ENCODE results near the gene CNOT6L. TPM values are rescaled to one million over a fixed set of nuclear protein-coding genes. Genes with fewer than 3 reads are reported as not detected.

The CNOT6L gene
- polyA plus RNA-seq, 1 donor (not counting 4 experiments of a cell fraction or from before 2014, with no cell fraction given): 12.0 TPM

GRCh38 chr4:77711469-77711868 is 107.7 kb downstream of the CNOT6L start:
- no peak overlapping the region for H3K4me2 ChIP-seq (ENCODE audit: control insufficient read depth, extremely low read depth, insufficient read depth, low read depth, low read length)
- H4K20me1 ChIP-seq (ENCODE audit: control insufficient read depth, extremely low read depth, insufficient read depth, low read length): no peaks in the 10 kb centered on the region
- dilution Hi-C loops (cut with MboI; ENCODE audit: extremely low pct_ligation_motif_present, low sequenced_read_pairs): no loop called here
- H3K27ac ChIP-seq (ENCODE audit: control insufficient read depth, insufficient read depth, low read length): no peak overlapping the region
- no peak overlapping the region for H3K4me3 ChIP-seq (ENCODE audit: control insufficient read depth in 2 of 3, extremely low read depth in 1 of 3, insufficient read depth in 2 of 3, low read depth in 1 of 3, low read length in 3 of 3)
- TF ChIP-seq, protein P1, sequence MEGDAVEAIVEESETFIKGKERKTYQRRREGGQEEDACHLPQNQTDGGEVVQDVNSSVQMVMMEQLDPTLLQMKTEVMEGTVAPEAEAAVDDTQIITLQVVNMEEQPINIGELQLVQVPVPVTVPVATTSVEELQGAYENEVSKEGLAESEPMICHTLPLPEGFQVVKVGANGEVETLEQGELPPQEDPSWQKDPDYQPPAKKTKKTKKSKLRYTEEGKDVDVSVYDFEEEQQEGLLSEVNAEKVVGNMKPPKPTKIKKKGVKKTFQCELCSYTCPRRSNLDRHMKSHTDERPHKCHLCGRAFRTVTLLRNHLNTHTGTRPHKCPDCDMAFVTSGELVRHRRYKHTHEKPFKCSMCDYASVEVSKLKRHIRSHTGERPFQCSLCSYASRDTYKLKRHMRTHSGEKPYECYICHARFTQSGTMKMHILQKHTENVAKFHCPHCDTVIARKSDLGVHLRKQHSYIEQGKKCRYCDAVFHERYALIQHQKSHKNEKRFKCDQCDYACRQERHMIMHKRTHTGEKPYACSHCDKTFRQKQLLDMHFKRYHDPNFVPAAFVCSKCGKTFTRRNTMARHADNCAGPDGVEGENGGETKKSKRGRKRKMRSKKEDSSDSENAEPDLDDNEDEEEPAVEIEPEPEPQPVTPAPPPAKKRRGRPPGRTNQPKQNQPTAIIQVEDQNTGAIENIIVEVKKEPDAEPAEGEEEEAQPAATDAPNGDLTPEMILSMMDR (optimal IDR thresholded peaks at IDR 0.05 in 1 of 3, IDR thresholded peaks at IDR 0.05 in 1 of 3, conservative IDR thresholded peaks at IDR 0.05 in 1 of 3; ENCODE audit: extremely low read depth in 1 of 3, insufficient read depth in 2 of 3, low read length in 3 of 3): no peak
- H3K27me3 ChIP-seq (ENCODE audit: control insufficient read depth, extremely low read depth, insufficient read depth, low read length): no peaks in the 10 kb centered on the region
- no peak for DNase-seq (ENCODE audit: low read depth, low spot score)
- FAIRE-seq: no peak
- H3K9me1 ChIP-seq (ENCODE audit: control insufficient read depth, extremely low read depth, insufficient read depth, low read length): no peaks in the 10 kb centered on the region
- no peaks in the 10 kb centered on the region for H3K79me2 ChIP-seq (ENCODE audit: control insufficient read depth, insufficient read depth, low read length)
- no peak overlapping the region for H3K9ac ChIP-seq (ENCODE audit: control insufficient read depth, extremely low read depth, insufficient read depth, low read length)
- peaks cover 0 to 1% of the 10 kb centered on the region in 2 experiments for H3K36me3 ChIP-seq (ENCODE audit: control insufficient read depth in 2 of 2, extremely low read depth in 1 of 2, insufficient read depth in 2 of 2, low read length in 2 of 2)
- no peaks in the 10 kb centered on the region for H3K9me3 ChIP-seq (ENCODE audit: control insufficient read depth, low read depth, low read length)
- H3K4me1 ChIP-seq (ENCODE audit: control insufficient read depth, extremely low read depth, insufficient read depth, low read length): no peaks in the 10 kb centered on the region
- no peak overlapping the region for H2AFZ ChIP-seq (ENCODE audit: control insufficient read depth, low read length)

GRCh38 chr4:77710684-77711083 is 108.5 kb downstream of the CNOT6L start:
- Histone ChIP-seq H3K9me1 (ENCODE audit: control insufficient read depth, extremely low read depth, insufficient read depth, low read length) (no peaks in the 10 kb centered on the region), H4K20me1 (ENCODE audit: control insufficient read depth, extremely low read depth, insufficient read depth, low read length) (no peaks in the 10 kb centered on the region), H3K27ac (ENCODE audit: control insufficient read depth, insufficient read depth, low read length) (no peak overlapping the region), H3K27me3 (ENCODE audit: control insufficient read depth, extremely low read depth, insufficient read depth, low read length) (no peaks in the 10 kb centered on the region), H3K4me2 (ENCODE audit: control insufficient read depth, extremely low read depth, insufficient read depth, low read depth, low read length) (no peak overlapping the region), H3K4me1 (ENCODE audit: control insufficient read depth, extremely low read depth, insufficient read depth, low read length) (no peaks in the 10 kb centered on the region), H3K79me2 (ENCODE audit: control insufficient read depth, insufficient read depth, low read length) (no peaks in the 10 kb centered on the region), H3K9ac (ENCODE audit: control insufficient read depth, extremely low read depth, insufficient read depth, low read length) (no peak overlapping the region), H2AFZ (ENCODE audit: control insufficient read depth, low read length) (no peak overlapping the region), H3K4me3 (ENCODE audit: control insufficient read depth in 2 of 3, extremely low read depth in 1 of 3, insufficient read depth in 2 of 3, low read depth in 1 of 3, low read length in 3 of 3) (no peak overlapping the region), H3K36me3 (ENCODE audit: control insufficient read depth in 2 of 2, extremely low read depth in 1 of 2, insufficient read depth in 2 of 2, low read length in 2 of 2) (peaks cover 0 to 1% of the 10 kb centered on the region in 2 experiments), H3K9me3 (ENCODE audit: control insufficient read depth, low read depth, low read length) (no peaks in the 10 kb centered on the region)
- TF ChIP-seq EZH2 (IDR thresholded peaks at IDR 0.05; ENCODE audit: low read length): no peak
- TF ChIP-seq, protein P1 (optimal IDR thresholded peaks at IDR 0.05 in 1 of 3, IDR thresholded peaks at IDR 0.05 in 1 of 3, conservative IDR thresholded peaks at IDR 0.05 in 1 of 3; ENCODE audit: extremely low read depth in 1 of 3, insufficient read depth in 2 of 3, low read length in 3 of 3): no peak
- dilution Hi-C loops (cut with MboI; ENCODE audit: extremely low pct_ligation_motif_present, low sequenced_read_pairs): no loop called here
- DNase-seq (ENCODE audit: low read depth, low spot score) (no peak), FAIRE-seq (no peak)

Data from keratinocyte (primary cell).